AG04450 (cell line): Measurements from ENCODE around the gene ZNF335. TPM values are rescaled to one million over a fixed set of nuclear protein-coding genes. Genes with fewer than 3 reads are reported as not detected.
A peak's percentile ranks its signal among the peaks of the same experiment; 100 is the strongest.

Source experiments
- CTCF ChIA-PET: fragments of 300-600, 350-600 bp; formaldehyde crosslinking; extraction: SDS; loops from one replicate; lab custom pipeline; 2022; ENCODE audit warnings: antibody characterized with exemption, inconsistent platforms; lab: Charles Lee
- POLR2A ChIA-PET: fragments of 350-600 bp; formaldehyde crosslinking; extraction: SDS; loops from one replicate; lab custom pipeline; 2021; ENCODE audit warnings: antibody characterized with exemption, inconsistent platforms; lab: Yijun Ruan, JAX
- DNase-seq: peaks from one replicate; pipeline ENCODE4 v3.0.0-alpha.2; 2011; ENCODE audit warnings: low read depth, low spot score
- H3K27ac ChIP-seq: one replicate; pipeline ENCODE4 v1.5.1; 2012; ENCODE audit warnings: low read depth, low read length, control low read depth
- H3K27me3 ChIP-seq: one replicate; pipeline ENCODE4 v1.6.0; 2012; ENCODE audit warnings: low read length; ENCODE audit not compliant: control insufficient read depth, insufficient read depth
- H3K4me3 ChIP-seq: 2 replicates; pipeline ENCODE4 v1.5.1; 2011; ENCODE audit warnings: mild to moderate bottlenecking, low read depth, low read length, control low read depth
- H3K9me3 ChIP-seq: 2 replicates; pipeline ENCODE4 v1.5.1; 2012; ENCODE audit warnings: low read length; ENCODE audit not compliant: control insufficient read depth, insufficient read depth
- polyA plus RNA-seq: library from polyadenylated mRNA; depleted of rRNA; stranded (reverse); fragments of >200 nt; gene quantifications from 2 replicates; pipeline ENCODE4 v1.2.3, GENCODE V29; 2011
- TF ChIP-seq, protein P1 (sequence below): IDR thresholded peaks from 2 replicates; pipeline ENCODE4 v1.5.1; 2011; ENCODE audit warnings: low read depth, low read length, control low read depth, inconsistent platforms

The ZNF335 gene
- polyA plus RNA-seq, 1 experiment, result 5.5 TPM

- H3K27me3 ChIP-seq, result no peaks in the 10 kb centered on the region
- no peak overlapping the region for H3K4me3 ChIP-seq
- CTCF ChIA-PET, result interaction anchor here (1.0 to 2.6 kb wide), 2 partner anchors 74 to 163 kb away, joined by 5 to 11 read pairs; partner anchors contain the start of gene NEURL2
- TF ChIP-seq, protein P1, sequence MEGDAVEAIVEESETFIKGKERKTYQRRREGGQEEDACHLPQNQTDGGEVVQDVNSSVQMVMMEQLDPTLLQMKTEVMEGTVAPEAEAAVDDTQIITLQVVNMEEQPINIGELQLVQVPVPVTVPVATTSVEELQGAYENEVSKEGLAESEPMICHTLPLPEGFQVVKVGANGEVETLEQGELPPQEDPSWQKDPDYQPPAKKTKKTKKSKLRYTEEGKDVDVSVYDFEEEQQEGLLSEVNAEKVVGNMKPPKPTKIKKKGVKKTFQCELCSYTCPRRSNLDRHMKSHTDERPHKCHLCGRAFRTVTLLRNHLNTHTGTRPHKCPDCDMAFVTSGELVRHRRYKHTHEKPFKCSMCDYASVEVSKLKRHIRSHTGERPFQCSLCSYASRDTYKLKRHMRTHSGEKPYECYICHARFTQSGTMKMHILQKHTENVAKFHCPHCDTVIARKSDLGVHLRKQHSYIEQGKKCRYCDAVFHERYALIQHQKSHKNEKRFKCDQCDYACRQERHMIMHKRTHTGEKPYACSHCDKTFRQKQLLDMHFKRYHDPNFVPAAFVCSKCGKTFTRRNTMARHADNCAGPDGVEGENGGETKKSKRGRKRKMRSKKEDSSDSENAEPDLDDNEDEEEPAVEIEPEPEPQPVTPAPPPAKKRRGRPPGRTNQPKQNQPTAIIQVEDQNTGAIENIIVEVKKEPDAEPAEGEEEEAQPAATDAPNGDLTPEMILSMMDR, result no peak
- POLR2A ChIA-PET, result no interaction called here
- DNase-seq, result no peak
- no peaks in the 10 kb centered on the region; the same call in 1 of the 2 replicates for H3K9me3 ChIP-seq
- no peak overlapping the region for H3K27ac ChIP-seq
Observed at GRCh38 chr20:45964006-45964400, 8.0 kb downstream of the ZNF335 start.

DNA sequence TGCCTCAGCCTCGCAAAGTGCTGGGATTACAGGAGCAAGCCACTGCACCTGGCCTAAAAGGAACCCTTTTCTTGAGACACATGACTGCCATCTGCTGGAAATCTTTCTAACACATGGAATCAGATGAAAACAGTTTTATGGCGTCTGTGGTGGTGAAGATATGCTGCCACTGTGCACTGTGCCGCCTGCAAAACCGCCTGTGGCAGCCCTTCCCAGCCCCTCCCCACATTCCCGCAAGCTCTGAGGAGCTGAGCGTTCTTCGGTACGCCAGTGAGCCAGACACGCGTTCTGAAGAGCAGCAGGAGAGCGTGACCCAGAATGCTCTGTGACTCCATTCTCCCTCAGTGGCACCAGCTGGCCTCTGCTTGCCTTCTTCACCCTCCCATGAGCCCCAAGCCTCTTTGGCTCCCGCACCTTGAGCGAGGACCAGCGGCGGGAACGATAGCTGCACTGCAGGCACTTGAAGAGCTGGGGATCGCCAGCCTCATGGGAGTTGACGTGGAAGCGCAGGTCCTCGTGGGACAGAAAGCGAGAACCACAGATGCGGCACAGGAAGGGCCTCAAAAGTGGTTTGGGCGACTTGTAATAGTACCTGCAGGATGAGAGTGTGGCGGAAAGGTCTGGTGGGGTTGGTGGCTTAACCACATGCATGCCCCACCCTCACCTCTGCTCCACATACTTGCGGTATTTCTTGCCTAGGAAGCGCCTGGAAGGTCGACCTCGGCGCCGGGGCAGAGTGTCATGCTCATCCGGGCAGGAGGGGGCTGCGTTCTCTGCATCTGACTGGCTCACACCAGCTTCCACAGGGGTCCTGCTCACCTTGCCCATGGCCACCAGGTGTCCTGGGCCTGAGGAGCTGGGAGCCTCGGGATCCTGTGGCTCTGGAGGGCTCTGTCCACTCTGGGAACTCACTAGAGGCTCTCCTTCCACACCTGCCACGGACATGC, 8.7 kb downstream of the ZNF335 start:
- H3K9me3 ChIP-seq, result no peaks in the 10 kb centered on the region; the same call in 1 of the 2 replicates
- H3K27me3 ChIP-seq, result no peaks in the 10 kb centered on the region
- TF ChIP-seq, protein P1, result peak; percentile 37
- DNase-seq, result no peak
- no peak overlapping the region for H3K4me3 ChIP-seq
- ChIA-PET POLR2A (interaction anchor here (1.3 kb wide), 1 partner anchor 146 kb away, joined by 3 read pairs; no protein-coding TSS in a partner anchor), CTCF (interaction anchor here (0.6 to 2.6 kb wide), 6 partner anchors 22 to 712 kb away, joined by 3 to 11 read pairs (median 4); partner anchors contain the start of gene NEURL2)
- H3K27ac ChIP-seq, result no peak overlapping the region

- TF ChIP-seq, protein P1, result no peak
Observed at GRCh38 chr20:45962031-45962755, 9.8 kb downstream of the ZNF335 start.

DNA sequence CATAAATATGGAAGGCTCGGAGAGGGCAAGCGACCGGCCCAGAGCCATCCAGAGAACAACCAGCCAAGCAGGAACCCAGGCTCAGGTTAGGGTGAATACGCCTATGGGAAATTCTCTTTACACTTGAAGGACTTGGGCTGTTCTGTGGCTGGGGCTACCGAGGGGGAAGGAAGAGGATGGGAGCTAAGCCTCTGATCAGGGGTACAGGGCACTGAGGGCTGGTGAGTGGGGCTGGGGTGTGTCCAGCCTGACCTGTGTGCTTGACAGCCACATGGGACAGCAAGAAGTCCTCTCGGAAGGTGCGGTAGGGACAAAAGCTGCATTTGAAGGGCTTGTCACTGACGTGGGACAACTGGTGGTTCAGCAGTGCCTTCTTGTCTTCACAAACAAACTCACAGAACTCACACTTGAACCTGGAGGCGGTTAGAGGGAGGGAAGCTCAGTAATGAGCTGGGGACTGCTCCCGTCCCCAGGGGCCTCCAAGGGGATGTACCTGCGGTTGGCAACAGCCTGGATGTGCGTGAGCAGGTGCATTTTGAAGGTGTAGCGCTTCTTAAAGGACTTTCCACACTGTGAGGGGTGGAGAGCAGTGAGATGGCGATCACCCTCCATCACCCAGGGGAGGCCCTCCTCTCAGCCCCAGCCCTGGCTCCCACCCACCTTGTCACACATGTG, 11.9 kb downstream of the ZNF335 start:
- Histone ChIP-seq H3K9me3 (no peaks in the 10 kb centered on the region; the same call in 1 of the 2 replicates), H3K27ac (no peak overlapping the region), H3K27me3 (no peaks in the 10 kb centered on the region), H3K4me3 (no peak overlapping the region)
- TF ChIP-seq, protein P1, result no peak
- DNase-seq, result no peak
- ChIA-PET POLR2A (interaction anchor here (1.1 kb wide), 1 partner anchor 25 kb away, joined by 5 read pairs; no protein-coding TSS in a partner anchor), CTCF (interaction anchor here (1.1 to 5.2 kb wide), 2 partner anchors 10 to 161 kb away, joined by 3 to 60 read pairs; no protein-coding TSS in a partner anchor)

More at GRCh38 chr20:45962031-45962755, 9.8 kb downstream of the ZNF335 start:
- DNase-seq, result no peak
- Histone ChIP-seq H3K27ac (no peak overlapping the region), H3K27me3 (no peaks in the 10 kb centered on the region), H3K4me3 (no peak overlapping the region), H3K9me3 (no peaks in the 10 kb centered on the region; the same call in 1 of the 2 replicates)
- CTCF ChIA-PET, result interaction anchor here (0.7 to 5.2 kb wide), 7 partner anchors 7 to 163 kb away, joined by 3 to 60 read pairs (median 4); partner anchors contain the start of gene NEURL2
- POLR2A ChIA-PET, result interaction anchor here (1.3 kb wide), 2 partner anchors 8 to 145 kb away, joined by 3 read pairs; no protein-coding TSS in a partner anchor
